BLaER1 treated with 17β-estradiol and CSF1 and Interleukin-3, amounts not matched to agents 10 nM and 100 nM (cell line): Measurements from ENCODE around the gene NDE1.
"Not testable (repeated sequence)": the region's sequence is repeated elsewhere in the genome, so short reads cannot be mapped to it uniquely, and the experiment has no call there.

ENCODE experiments used
- H3K27ac ChIP-seq, 11 experiments: shearing (Covaris generic); formaldehyde crosslinking; 2 replicates each; pipeline ENCODE4 v1.8.1; 2022
- H3K27me3 ChIP-seq, 11 experiments: shearing (Covaris generic); formaldehyde crosslinking; 2 replicates each; pipeline ENCODE4 v1.8.1; 2022
- H3K36me3 ChIP-seq, 11 experiments: shearing (Covaris generic); formaldehyde crosslinking; 2 replicates each; pipeline ENCODE4 v1.8.1; 2022
- H3K4me1 ChIP-seq, 10 experiments: shearing (Covaris generic); formaldehyde crosslinking; 2 replicates each; pipeline ENCODE4 v1.8.1; 2022
- H3K4me2 ChIP-seq, 11 experiments: shearing (Covaris generic); formaldehyde crosslinking; 2 replicates each; pipeline ENCODE4 v1.8.1; 2022
- H3K4me3 ChIP-seq, 10 experiments: shearing (Covaris generic); formaldehyde crosslinking; 2 replicates each; pipeline ENCODE4 v1.8.1; 2022
- H3K9ac ChIP-seq, 11 experiments: shearing (Covaris generic); formaldehyde crosslinking; 2 replicates each; pipeline ENCODE4 v1.8.1; 2022
- H3K9me3 ChIP-seq, 11 experiments: shearing (Covaris generic); formaldehyde crosslinking; replicated peaks in 1 of 11; 2 replicates each; pipeline ENCODE4 v1.8.1; 2022
- H4K20me1 ChIP-seq, 11 experiments: shearing (Covaris generic); formaldehyde crosslinking; 2 replicates each; pipeline ENCODE4 v1.8.1; 2022
- Cebpa-rat ChIP-seq, 11 experiments: shearing (Covaris generic); IDR thresholded peaks; 2 replicates each; pipeline ENCODE4 v1.8.1; 2022

The NDE1 gene

DNA sequence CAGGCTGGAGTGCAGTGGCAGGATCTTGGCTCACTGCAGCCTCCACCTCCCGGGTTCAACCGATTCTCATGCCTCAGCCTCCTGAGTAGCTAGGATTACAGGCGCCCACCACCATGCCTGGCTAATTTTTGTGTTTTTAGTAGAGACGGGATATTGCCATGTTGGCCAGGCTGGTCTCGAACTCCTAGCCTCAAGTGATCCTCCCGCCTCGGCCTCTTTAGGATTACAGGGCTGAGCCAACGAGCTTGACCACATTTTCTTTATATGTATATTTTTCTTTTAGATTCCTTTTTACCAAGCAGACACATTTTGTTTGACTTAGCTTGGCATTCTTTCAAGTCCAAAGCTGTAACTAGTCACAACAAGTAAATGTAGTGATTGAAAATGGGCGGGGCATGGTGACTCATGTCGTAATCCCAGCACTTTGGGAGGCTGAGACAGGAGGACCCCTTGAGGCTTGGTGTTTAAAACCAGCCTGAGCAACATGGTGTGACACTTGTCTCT, 5.0 kb upstream of the NDE1 start:
- not testable (repeated sequence) for H3K4me3 ChIP-seq, H3K9me3 ChIP-seq, H3K36me3 ChIP-seq, H3K27me3 ChIP-seq, H4K20me1 ChIP-seq
- peak in 1 of 11 experiments; percentile 35; a peak in 1 of 22 replicates for TF ChIP-seq Cebpa-rat (IDR thresholded peaks at IDR 0.05)
- Histone ChIP-seq H3K4me2 (peak overlapping the region; percentile 69 to 94 (median 82); a peak in 20 of 22 replicates), H3K4me1 (peaks cover 43 to 56% (median 47%) of the 10 kb centered on the region in 10 experiments), H3K9ac (peak overlapping the region in 3 of 11 experiments; percentile 93 to 99 (median 99); a peak in 3 of 22 replicates), H3K27ac (peak overlapping the region in 10 of 11 experiments; percentile 94 to 100 (median 98); a peak in 18 of 22 replicates)

DNA sequence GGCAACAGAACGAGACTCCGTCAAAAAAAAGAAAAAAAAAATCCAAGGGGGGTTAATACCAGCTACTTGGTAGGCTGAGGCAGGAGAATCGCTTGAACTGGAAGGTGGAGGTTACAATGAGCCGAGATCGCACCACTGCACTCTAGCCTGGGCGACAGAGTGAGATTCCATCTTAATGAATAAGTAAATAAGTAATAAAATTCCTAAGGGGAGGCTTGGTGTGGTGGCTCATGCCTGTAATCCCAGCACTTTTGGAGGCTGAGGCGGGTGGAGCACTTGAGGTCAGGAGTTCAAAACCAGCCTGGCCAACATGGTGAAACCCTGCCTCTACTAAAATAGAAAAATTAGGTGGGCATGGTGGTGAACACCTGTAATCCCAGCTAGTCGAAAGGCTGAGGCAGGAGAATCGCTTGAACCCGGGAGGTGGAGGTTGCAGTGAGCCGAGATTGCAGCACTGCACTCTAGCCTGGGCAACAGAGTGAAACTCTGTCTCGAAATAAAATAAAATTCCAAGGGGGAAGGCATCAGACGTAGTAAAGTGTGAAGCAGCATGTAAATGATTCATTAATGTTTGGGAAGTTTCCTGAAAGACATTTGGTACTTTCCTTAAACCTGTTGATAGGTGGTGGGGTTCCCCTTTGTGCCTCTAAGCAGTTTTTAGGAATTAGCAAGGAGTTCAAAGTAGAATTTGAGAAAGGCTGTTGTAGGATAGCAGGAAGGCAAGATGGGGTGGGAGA, 3.3 kb upstream of the NDE1 start:
- H3K9me3 ChIP-seq, H3K27me3 ChIP-seq, H3K4me3 ChIP-seq, H3K4me2 ChIP-seq, H3K9ac ChIP-seq, H3K36me3 ChIP-seq, H3K27ac ChIP-seq: not testable (repeated sequence)
- Histone ChIP-seq H3K4me1 (peaks cover 27 to 42% (median 33%) of the 10 kb centered on the region in 10 experiments), H4K20me1 (peaks cover under 1 to 16% (median 11%) of the 10 kb centered on the region in 11 experiments; a peak in 19 of 22 replicates)

DNA sequence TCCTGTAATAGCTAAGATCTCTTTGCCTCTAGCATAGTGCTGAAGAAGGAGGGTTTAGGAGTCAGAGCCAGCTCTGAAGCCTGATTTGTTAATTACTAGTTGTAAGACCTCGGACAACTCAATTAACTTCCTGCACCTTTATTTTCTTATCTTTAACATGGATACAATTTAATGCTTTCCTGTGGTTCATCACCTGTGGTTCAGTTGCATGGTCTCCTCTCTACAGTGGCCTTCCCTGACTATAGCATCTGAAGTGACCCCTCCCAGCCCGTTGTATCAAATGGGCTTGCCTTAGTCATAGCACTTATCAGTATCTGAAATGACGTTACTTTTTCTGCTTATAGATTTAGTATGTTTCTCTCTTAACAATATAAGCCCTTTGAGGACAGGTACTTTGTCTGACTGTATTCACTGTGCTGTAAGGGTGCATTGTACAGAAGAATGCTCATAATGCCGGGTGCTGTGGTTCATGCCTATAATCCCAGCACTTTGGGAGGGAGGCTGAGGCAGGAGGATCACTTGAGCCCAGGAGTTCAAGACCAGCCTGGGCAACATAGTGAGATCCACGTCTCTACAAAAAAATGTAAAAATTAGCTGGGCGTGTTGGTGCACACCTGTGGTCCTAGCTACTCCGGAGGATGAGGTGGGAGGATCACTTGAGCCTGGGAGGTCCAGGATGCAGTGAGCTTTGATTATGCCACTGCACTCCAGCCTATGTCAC, 2.6 kb upstream of the NDE1 start:
- Histone ChIP-seq H3K4me1 (peaks cover 31 to 46% (median 37%) of the 10 kb centered on the region in 10 experiments), H3K4me3 (no peak overlapping the region), H3K27me3 (no peaks in the 10 kb centered on the region), H3K4me2 (no peak overlapping the region), H3K36me3 (peaks cover 6 to 11% (median 8%) of the 10 kb centered on the region in 11 experiments; a peak in 21 of 22 replicates), H3K9me3 (no peaks in the 10 kb centered on the region), H4K20me1 (peaks cover 8 to 23% (median 19%) of the 10 kb centered on the region in 11 experiments), H3K9ac (no peak overlapping the region), H3K27ac (no peak overlapping the region)
- TF ChIP-seq Cebpa-rat (IDR thresholded peaks at IDR 0.05), result no peak

DNA sequence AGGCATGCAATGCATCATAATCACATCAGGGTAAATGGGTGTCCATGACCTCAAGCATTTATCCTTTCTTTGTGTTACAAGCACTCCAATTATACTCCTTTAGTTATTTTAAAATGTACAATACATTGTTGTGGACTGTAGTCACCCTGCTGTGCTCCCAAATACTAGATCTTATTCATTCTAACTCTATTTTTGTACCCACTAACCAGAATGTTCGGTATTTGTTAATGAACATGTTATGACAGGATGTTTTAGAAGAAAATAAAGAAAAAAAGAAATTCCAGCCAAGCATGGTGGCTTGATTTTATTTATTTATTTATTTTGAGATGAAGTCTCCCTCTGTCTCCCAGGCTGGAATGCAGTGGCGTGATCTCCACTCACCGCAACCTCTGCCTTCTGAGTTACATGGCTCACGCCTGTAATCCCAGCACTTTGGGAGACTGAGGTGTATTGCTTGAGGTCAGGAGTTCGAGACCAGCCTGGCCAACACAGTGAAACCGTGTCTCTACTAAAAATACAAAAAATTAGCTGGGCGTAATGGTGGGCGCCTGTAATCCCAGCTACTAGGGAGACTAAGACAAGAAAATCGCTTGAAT, 1.8 kb upstream of the NDE1 start:
- H3K27me3 ChIP-seq, result no peaks in the 10 kb centered on the region
- H4K20me1 ChIP-seq, result peaks cover 15 to 31% (median 27%) of the 10 kb centered on the region in 11 experiments
- no peak overlapping the region for H3K4me3 ChIP-seq
- no peaks in the 10 kb centered on the region for H3K9me3 ChIP-seq
- no peak for TF ChIP-seq Cebpa-rat (IDR thresholded peaks at IDR 0.05)
- no peak overlapping the region for H3K9ac ChIP-seq
- no peak overlapping the region for H3K27ac ChIP-seq
- H3K4me1 ChIP-seq, result peaks cover 39 to 54% (median 45%) of the 10 kb centered on the region in 10 experiments
- H3K36me3 ChIP-seq, result peaks cover 14 to 19% (median 16%) of the 10 kb centered on the region in 11 experiments; a peak in 21 of 22 replicates
- H3K4me2 ChIP-seq, result no peak overlapping the region

DNA sequence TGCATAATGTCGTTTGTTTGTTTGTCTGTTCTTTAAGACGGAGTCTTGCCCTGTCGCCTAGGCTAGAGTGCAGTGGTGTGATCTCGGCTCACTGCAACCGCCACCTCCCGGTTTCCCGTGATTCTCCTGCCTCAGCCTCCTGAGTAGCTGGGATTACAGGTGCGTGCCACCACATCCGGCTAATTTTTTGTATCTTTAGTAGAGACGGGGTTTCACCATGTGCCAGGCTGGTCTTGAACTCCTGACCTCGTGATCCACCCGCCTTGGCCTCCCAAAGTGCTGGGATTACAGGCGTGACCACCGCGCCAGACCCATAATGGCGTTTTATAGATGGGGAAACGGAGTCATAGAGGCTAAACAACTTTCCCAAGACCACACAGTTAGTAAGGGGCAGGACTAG, 734 bp upstream of the NDE1 start:
- Histone ChIP-seq H3K4me3 (peak overlapping the region; percentile 82 to 100 (median 94); a peak in 18 of 20 replicates), H3K4me1 (peaks cover 38 to 59% (median 47%) of the 10 kb centered on the region in 10 experiments), H3K9ac (peak overlapping the region in 9 of 11 experiments; percentile 93 to 98 (median 97); a peak in 17 of 22 replicates), H3K4me2 (peak overlapping the region; percentile 76 to 98 (median 90)), H3K27ac (peak overlapping the region in 9 of 11 experiments; percentile 90 to 98 (median 96); a peak in 15 of 22 replicates), H4K20me1 (peaks cover 26 to 42% (median 37%) of the 10 kb centered on the region in 11 experiments), H3K36me3 (peaks cover 19 to 30% (median 27%) of the 10 kb centered on the region in 11 experiments; a peak in 21 of 22 replicates)
- not testable (repeated sequence) for H3K27me3 ChIP-seq, H3K9me3 ChIP-seq

DNA sequence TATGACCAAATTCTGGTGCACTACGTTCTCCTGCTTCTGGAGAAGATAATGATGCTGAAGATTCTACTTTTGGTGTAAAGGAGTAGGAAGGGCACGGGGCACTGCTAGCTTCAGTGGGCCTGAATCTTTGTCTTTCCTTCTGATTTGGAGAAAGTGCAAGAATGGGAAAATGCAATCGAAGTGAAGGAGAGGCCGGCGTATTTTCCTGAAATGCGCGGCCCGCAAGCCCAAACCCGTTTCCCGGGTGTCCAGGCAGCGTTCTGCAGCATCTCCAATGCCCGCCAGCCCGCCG, 372 bp upstream of the NDE1 start:
- no peak for TF ChIP-seq Cebpa-rat (IDR thresholded peaks at IDR 0.05)
- H3K4me2 ChIP-seq, result peak overlapping the region; percentile 76 to 98 (median 90)
- H3K36me3 ChIP-seq, result peaks cover 23 to 33% (median 30%) of the 10 kb centered on the region in 11 experiments; a peak in 21 of 22 replicates
- peak overlapping the region in 10 of 11 experiments; percentile 90 to 98 (median 96); a peak in 18 of 22 replicates for H3K27ac ChIP-seq
- H3K9ac ChIP-seq, result peak overlapping the region in 10 of 11 experiments; percentile 93 to 98 (median 96); a peak in 20 of 22 replicates
- no peaks in the 10 kb centered on the region for H3K27me3 ChIP-seq
- peak overlapping the region; percentile 82 to 100 (median 94) for H3K4me3 ChIP-seq
- H3K9me3 ChIP-seq, result no peaks in the 10 kb centered on the region
- peaks cover 30 to 45% (median 41%) of the 10 kb centered on the region in 11 experiments for H4K20me1 ChIP-seq
- peaks cover 34 to 59% (median 47%) of the 10 kb centered on the region in 10 experiments for H3K4me1 ChIP-seq

DNA sequence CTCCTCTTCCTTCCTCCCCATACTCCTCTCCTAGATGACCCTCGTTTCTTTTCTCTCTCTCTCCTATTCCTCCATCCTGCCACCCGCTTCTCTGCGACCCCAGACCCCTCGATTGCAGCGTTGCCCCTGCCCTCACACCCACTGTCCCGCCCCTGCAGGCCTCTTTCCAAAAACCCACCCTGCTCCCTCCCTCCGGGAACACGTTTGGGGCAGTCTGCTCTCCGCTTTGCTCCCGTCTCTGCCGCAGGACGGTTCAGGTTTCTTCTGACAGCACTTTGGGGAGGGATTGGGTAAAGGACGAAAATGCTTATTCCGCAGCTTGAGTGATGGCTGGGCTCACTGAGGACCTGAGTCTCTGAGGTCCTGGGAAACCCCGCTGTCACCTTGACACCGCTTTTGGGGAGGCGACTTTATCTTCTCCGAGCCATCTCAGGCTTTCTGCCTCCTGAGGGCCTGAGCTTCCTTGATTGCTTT, 690 bp downstream of the NDE1 start:
- Histone ChIP-seq H3K9me3 (peaks cover 0 to 4% (median 0%) of the 10 kb centered on the region in 11 experiments; a peak in 1 of 22 replicates), H3K27me3 (no peaks in the 10 kb centered on the region), H3K9ac (peak overlapping the region; percentile 93 to 98 (median 96)), H3K4me2 (peak overlapping the region; percentile 76 to 99 (median 90)), H3K4me3 (peak overlapping the region; percentile 82 to 100 (median 94)), H3K27ac (peak overlapping the region; percentile 84 to 98 (median 95)), H3K4me1 (peaks cover 27 to 53% (median 41%) of the 10 kb centered on the region in 10 experiments), H3K36me3 (peaks cover 29 to 41% (median 38%) of the 10 kb centered on the region in 11 experiments; a peak in 21 of 22 replicates), H4K20me1 (peaks cover 36 to 53% (median 48%) of the 10 kb centered on the region in 11 experiments)
- no peak for TF ChIP-seq Cebpa-rat (IDR thresholded peaks at IDR 0.05)

DNA sequence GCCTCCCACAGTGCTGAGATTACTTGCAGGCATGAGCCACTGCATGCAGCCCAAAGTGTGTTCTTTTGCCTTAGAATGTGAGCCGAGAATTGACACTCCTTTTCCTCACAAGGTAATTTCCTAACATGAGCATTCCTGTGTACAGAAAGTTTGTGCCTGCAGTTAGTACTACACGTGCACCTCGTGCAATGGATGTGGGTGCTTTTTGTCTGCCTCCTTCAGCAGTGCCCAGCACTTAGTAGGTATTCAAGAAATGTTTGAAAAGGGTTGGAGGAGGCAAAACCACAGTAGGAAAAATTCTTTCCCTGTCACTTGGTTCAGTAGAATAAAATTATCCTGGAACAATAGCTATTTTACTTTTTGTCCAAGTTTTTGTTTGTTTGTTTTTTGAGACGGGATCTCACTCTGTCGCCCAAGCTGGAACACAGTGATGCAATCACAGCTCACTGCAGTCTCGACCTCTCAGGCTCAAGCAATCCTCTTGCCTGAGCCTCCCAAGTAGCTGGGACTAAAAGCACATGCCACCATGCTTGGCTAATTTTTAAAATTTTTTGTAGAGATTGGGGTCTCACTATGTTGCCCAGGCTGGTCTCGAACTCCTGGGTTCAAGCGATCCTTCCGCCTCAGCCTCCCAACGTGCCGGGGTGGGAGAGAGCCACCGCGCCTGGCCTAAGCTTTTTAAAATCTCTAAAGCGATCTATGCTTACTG, 2.4 kb downstream of the NDE1 start:
- Histone ChIP-seq H3K4me1 (peaks cover 27 to 60% (median 46%) of the 10 kb centered on the region in 10 experiments), H3K4me2 (peak overlapping the region; percentile 76 to 99 (median 90)), H3K27me3 (no peaks in the 10 kb centered on the region), H4K20me1 (peaks cover 51 to 68% (median 64%) of the 10 kb centered on the region in 11 experiments), H3K27ac (peak overlapping the region in 6 of 11 experiments; percentile 30 to 98 (median 93); a peak in 7 of 22 replicates), H3K9ac (peak overlapping the region; percentile 93 to 98 (median 96)), H3K9me3 (peaks cover 0 to 4% (median 0%) of the 10 kb centered on the region in 11 experiments; a peak in 1 of 22 replicates), H3K36me3 (peaks cover 37 to 56% (median 52%) of the 10 kb centered on the region in 11 experiments), H3K4me3 (peak overlapping the region; percentile 82 to 100 (median 94); a peak in 19 of 20 replicates)
- 0 out of 22 replicates have a peak, but pooled peaks of 1 of the 11 experiments have one; percentile 19 for TF ChIP-seq Cebpa-rat (IDR thresholded peaks at IDR 0.05)
